Glomerular visceral epithelial cell (primary cell): ENCODE data around the gene OR2Z1.

Source experiments
- DNase-seq: peaks from one replicate; pipeline ENCODE4 v3.0.0-alpha.2; 2016; ENCODE audit errors: extremely low spot score

Gene OR2Z1, protein sequence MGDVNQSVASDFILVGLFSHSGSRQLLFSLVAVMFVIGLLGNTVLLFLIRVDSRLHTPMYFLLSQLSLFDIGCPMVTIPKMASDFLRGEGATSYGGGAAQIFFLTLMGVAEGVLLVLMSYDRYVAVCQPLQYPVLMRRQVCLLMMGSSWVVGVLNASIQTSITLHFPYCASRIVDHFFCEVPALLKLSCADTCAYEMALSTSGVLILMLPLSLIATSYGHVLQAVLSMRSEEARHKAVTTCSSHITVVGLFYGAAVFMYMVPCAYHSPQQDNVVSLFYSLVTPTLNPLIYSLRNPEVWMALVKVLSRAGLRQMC

DNA sequence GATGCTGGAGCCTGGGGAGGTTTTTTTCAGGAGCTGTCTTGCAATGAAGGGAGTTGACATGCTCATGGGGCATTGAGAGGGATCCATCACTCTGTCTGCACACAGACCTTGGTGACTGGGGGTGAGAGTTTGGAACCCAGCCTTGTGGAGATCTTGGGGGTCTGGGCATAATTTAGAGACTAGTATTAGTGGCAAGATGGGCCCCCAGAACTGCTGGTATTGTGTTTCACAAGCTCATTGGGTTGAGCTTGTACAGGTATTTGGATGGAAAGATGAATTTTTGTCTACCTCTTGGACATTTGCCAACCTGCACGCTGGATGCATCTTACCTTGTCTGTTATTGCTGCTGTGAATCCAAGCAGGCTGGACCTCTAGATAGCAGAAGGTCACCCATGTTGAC is at the start of gene OR2Z1:
Gene OR2Z1, plus strand, starts transcription at position 301 of the 400 bp plus-strand sequence. CDS start 9,395 bp downstream, outside the sequence.
- no peak for DNase-seq

DNA sequence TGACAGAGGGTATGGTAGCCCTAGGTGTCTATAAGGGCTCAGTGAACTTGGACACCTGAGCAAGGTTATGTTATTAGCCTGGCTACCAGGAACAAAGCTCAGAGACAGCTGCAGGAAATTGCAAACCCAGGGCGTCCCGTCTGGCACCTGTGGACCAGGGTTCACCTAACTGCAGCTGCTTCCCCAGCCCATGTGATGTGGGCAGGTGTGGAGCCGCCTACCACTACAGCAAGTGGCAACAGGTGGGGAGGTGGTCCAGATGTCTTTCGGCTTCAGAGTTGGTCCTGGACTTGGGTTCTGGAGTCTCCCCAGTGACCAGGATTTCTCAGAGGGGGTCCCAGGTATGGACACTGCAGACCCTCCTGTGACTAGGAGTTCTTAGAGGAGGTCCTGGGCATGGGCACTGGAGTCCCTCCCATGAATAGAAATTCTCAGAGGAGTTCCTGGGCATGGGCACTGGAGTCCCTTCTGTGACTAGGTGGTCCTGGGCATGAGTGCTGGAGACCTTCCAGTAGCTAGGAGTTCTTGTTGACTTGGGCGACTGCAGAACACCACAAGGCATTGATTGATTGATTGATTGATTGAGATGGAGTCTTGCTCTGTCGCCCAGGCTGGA is 48.0 kb upstream of the OR2Z1 start:
- DNase-seq, result no peak

DNA sequence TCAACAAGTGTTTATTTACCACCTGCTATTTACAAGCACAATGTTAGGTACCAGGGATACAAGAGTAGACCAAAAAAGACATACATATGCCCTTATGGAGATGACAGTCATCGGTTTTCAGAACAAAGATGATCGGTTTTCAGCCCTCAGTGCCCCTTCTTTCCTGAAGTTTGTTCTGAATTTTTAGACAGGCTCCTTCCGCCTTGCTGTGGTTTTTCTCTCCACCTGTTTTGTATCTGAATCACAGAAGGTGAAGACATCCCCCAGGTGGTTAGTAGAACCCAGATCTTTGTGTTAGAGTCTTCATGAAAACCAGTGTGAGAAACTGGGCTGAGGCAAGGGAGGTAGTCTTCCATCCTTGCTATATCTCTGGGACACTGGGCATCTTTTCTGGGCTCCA is 46.4 kb upstream of the OR2Z1 start:
- DNase-seq, result no peak

DNA sequence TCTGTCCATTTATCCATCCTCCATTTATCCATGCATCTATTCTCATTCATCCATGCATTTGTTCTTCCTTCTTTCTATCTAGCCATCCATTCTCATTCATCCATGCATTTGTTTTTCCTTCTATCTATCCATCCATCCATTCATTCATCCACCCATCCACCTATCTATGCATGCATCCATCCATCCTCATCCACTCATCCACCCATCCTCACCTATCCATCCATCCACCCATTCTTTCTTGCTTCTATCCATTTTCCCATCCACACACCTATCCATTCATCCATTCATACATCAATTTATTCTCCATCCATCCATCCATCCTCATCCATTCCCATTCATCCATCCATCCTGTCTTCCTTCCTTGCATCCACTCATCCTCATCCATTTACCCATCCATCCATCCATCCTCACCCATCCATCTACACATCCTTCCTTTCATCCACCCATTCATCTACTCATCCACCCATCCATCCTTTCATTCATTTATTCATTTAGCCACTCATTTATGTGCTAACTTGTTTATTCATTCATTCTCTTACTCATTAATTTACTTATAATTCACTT is 43.1 kb upstream of the OR2Z1 start:
- no peak for DNase-seq

DNA sequence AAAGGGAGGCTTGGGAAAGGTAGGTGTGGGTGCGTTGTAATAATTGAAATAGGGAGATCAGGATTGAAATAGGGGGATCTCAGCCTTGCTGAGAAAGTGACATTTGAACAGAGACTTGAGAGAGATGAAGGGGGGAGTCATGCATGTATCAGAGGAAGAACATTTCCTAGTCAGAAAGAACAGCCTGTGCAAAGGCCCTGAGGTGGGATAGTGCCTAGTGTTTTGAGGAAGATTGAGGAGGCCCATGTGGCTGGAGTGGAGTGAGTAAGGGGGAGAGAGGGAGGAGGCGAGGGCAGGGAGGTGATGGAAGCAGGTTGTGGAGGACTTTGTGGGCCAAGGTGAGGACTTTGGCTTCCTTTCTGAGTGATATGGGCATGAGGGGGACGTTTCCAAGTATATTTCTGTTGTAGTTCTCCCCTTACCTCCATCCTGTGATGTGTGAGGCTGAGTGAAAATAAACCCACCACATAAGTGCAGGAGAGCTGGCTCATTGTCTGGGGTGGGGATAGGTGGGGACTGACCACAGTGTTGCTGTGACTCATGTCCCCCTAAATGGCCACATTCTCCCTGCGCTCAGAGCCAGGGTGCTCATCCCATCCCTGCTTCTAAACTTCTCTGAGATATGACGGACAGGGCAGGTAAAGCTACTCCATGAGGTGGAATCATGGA is 40.6 kb upstream of the OR2Z1 start:
- DNase-seq, result no peak

DNA sequence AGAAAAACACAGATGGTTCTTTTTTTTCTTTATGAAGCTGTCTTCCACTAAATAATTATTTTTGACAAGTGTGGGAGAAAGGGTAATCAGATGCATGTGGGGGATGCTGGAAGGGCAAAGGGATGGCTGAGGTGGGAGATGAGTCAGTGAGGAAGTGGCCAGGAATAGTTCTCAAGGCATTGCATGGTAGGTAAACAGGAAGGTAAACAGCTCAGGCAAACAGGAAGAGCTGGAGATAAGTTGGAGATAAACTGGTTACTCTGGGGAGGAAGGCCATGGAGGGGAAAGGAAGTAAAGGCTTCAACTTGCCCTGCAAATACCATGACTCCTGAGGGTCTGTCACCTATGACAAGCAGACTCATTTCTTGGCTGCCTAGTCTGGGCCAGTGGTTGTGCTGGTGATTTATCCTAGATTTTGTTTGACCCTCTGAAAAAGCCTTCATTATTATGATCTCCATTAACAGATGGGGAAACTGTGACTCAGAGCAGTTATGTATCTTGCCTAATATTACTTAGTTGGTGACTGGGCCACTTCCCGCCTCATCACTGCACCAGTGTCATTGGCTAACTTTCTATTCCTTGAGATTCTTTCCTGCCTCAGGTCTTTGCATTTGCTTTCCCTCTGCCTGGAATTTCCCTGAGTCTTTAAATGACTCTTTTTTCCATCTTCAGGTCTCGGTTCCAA is 39.9 kb upstream of the OR2Z1 start:
- DNase-seq, result no peak

DNA sequence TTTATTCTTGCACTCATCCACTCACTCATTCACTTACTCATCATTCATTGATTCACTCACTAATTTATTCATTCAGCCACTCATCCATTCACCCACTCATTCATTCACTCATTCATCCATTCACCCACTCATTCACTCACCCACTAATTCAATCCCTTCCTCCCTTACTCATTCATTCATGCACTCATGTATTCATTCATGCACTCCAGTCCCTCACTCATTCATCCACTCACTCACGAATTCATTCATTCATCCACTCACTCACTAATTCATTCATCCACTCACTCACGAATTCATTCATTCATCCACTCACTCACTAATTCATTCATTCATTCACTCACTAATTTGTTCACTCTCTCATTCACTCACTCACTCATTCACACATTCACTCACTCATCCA is 39.0 kb upstream of the OR2Z1 start:
- no peak for DNase-seq

DNA sequence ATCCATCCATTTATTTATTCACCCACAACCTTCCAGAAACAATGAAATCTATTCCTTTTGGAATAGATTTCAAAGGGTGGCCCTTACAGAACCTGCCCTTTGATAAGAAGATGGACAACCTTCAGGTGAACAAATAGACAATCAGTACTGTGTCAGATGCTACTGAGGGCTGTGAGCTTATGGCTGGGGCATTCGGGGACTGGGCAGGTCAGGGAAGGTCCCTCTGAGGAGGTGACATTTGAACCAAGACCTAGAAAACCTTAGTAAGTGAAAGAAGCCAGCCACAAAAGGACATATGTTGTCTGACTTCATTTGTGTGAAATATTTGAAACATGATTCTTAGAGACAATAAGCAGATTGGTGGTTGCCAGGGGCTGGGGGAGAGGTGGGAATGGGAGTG is 38.5 kb upstream of the OR2Z1 start:
- no peak for DNase-seq

DNA sequence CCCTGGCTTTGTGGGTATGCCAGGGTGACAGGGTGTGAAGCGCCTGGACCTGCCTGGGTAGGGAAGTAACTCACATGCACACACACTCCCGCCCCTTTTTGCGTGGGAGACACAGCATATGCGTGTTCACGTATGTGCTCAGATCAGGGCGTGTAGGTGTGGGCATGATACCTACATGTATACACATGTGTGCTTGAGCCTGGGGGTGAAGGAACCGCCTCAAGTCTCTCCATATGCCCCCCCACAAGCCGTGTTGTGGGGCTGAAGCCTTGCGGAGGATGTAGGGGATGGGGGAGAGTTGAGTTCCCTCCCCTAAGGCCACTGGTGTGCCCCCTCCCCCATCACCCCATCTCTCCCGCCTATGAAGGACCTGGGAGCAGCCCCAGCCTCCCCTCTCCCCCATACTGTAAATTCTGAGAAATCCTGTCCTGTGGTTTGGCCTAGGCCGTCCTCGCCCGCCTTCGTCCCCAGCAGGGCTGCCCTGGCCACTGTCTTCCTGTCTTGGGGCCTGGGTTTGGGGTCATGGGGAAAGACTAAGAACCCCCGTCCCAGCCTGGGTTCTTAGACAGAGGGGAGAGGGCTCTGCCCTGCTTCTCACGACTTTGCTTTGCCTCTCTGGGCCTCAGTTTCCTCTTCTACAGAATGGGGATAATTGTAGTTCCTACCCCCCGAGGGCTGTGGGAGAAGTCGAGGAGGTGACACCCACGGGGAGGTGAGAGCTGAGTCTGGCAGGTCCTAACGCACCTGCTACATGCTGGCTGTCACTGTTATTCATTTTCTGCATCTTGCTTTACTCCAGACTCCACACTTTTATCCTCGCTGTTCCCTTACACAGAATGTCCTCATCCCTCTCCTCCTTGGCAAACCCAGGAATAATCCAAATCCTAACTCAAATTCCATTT is 37.2 kb upstream of the OR2Z1 start:
- DNase-seq, result no peak

DNA sequence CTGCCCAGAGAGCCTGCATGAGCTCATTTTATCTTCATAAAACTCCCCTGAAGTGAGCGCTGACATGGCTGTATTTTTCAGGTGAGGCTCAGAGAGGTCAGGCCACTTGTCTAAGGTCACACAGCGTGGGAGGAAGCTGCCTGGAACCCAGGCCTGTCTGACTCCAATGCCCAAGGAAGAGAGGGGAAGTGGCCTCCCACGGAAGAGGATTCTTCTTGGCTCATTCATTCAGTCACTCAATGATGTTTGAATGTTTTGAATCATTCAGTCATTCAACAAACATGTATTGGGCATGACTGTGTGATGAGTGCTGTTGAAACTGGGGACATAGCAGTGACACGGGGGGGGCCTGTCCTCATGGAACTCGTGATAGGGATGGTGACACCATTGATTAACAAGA is 34.9 kb upstream of the OR2Z1 start:
- DNase-seq, result no peak

DNA sequence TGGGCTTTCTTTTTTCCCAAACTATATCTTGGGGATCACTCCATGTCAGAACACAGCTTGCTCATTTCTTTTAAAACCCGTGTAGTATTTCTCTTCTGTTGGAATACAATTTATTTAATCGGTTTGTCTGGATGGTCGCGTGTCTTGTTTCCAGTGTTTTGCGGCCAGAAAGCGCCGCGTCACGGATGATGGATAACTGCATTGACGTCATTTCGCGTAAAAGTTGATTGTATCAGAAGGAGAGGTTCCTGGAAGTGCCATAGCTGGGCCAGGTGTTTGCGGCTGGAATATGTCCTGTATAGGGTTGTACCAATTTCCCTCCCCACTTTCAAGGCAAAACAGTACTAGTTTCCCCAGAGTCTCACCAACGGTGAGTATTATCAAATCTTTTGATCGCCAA is 32.5 kb upstream of the OR2Z1 start:
- DNase-seq, result no peak

DNA sequence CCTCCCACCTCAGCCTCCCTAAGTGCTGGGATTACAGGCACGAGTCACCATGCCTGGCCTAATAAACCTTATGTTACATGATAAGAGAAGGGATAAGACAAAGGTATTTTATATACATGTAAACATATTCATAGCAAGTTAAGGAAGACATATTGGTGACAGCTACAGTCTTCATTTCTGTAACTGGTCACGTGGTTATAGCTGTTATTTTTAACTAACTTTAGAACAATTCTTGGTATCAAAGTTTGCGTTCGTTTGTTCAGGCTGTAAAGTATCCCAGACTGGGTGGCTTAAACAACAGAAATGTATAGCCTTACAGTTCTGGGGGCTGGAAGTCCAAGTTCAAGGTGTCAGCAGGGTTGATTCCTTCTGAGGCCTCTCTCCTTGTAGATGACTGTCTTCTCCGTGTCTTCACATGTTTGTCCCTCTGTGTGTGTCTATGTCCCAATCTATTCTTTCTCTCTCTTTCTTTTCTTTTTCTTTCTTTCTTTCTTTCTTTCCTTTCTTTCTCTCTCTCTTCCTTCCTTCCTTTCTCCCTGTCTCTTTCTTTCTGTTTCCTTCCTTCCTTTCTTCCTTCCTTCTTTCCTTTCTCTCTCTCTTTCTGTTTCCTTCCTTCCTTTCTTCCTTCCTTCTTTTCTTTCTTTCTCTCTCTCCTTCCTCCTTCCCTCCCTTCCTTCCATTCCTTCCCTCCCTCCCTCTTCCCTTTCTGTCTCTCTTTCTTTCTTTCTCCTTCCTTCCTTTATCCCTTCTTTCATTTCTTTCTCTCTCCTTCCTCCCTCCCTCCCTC is 30.5 kb upstream of the OR2Z1 start:
- DNase-seq, result no peak

DNA sequence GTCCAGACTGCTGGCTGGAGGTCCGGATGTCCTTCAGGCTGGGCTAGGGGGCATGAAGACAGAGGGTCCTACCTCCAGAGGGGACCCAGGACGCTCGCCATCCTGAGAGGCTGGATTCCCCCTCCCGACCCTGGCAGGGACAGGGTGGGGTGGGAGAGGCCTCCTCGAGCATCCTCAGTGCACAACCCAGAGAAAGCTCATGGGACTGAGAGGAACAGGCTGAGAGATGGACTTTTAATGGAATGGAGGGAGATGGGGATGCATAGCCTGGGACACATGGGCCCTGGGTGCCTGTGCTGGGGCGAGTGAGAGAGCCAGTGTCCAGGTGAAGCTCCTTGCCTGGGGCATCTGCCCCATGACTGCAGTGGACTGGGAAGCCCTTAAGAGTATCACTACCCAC is 25.9 kb upstream of the OR2Z1 start:
- DNase-seq, result no peak

DNA sequence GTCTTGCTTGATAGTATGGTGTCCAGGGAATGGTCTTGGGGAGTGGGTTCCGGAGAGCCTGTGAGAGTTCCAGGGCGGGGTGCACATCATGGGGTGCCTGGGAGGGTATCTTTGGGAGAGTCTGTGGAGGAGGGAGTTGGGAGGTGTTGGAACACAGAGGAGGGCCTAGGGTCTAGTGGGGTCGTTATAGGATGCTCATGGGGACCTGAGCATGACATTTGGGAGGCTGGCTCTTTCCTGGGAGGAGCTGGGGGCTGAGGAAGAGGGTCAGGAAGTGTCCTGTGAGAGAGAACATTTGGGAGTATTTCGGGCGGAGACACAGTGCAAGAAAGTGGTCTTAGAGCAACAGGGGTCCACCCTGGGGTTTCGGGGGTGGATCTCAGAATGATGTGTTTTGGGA is 25.5 kb upstream of the OR2Z1 start:
- no peak for DNase-seq

DNA sequence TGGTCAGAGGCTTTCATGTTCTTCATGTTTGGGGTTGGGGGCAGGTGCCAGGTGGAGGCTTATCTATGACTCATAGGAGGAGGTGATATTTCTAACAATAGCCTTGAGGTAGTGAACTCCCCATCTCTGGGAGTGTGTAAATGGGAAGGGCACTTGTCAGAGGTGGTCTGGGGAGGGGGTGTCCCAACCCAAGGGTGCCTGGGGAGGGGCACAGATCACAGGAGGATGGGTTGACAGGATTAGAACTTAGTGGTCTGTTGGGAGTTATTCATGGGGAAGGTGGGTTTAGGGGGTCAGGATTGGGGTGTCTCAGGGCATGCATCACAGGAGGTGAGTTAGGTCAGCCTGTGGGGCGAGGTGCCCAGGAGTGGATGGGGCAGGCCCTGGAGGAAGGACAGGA is 24.4 kb upstream of the OR2Z1 start:
- DNase-seq, result no peak

DNA sequence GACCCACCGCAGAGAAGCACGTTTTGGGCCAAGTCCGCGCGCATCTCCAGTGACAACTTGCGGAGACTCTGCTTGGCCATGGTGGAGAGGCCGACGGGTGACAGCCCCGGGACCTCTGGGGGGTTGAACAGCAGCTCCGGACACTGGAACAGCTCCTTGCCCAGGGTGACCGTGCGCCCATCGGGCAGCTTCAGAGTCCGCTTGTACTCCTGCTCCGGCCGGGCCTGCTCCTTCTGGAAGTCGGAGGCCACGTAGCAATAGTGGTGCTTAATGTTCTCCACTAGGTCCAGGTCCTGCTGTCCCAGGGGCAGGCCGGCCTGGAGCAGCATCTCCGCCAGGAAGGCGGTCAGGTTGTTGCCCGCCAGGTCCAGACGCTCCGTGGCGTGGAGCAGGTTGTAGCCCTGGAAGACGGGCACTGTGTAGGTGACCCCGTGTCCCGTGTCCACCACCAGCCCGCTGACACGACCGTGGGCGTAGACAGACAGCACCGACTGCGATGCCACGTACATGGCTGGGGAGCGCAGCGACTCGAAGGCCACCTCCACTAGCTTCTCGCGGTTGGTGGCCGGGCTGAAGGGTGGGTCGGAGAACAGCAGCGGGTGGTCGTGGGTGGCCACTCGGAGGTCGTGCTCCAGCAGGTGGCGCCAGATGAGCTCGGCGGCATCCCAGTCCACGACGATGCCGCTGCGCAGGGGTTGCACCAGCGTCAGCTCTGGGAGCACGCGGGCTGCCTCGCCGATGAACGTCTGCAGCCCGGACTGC is 23.6 kb upstream of the OR2Z1 start:
- DNase-seq, result no peak

DNA sequence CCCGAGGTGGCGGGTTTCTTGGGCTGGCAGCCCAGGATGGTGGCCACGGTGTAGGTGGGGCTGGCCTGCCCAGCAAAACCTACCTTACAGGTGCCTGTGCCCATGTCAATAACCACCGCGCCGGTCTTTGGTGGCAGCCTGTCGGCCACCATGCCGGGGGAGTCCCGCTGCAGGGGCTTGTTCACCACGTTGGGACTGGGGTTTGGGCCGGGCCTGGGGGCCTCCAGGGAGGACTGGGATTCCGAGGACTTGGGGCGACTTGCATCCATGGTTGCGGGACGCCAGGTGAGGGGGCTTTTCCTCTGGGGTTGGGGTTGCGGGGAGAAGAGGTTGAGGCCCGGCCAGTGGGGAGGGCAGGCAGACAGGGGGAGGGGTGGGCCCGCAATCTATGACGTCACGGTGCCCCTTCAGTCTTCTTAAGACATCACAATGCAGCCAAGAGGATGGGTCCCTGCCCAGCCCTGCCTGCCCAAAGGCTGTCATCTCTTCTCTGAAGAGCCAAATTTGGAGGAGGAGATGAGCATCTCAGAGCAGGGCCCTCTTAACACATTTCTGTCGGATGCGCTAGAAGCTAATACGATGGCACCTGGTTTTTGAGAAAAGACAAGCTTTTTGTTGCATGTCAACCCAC is 22.9 kb upstream of the OR2Z1 start, which contains the start of gene ACTL9:
Gene ACTL9, minus strand, starts transcription at position 363 of the 631 bp plus-strand sequence. Its CDS starts 94 bp downstream, at position 269.
- DNase-seq, result no peak

DNA sequence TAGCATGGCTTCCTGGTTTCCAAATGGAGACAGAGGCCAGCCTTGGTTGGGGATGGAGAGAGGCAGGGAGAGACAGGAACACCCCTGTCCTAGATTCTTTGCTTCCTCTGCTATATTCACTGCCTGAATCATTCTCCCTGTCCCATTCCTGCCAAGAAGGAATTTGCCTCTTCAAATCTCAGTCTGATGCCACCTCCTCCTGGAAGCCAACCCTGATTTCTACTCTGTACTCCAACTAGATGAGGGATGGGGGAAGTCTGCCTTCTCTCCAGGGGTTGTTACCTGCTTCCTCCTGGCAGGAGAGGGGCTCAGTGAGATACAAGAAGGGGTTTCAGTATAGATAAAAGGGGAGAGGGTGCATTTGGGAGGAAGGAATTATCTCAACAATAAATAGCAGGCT is 21.5 kb upstream of the OR2Z1 start:
- DNase-seq, result no peak

DNA sequence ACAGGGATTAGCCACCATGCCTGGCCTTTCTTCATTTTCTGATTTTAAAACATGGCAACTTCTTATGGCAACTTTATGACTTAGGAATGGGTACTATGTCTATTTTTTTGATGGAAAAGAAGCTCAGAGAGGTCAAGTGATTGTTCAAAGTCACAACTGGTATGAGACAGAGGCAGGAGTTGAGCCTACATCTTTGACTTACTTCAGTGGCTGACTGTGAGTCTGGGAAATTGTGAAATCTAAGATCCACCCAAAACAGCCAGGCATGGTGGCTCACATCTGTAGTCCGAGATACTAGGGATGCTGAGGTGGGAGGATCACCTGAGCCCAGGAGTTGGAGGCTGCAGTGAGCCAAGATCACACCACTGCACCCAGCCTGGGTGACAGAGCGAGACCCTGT is 20.5 kb upstream of the OR2Z1 start:
- DNase-seq, result no peak
